GM23338 (cell line): ENCODE results near the gene MAPT. TPM values are rescaled to one million over a fixed set of nuclear protein-coding genes. Genes with fewer than 3 reads are reported as not detected.

Experiments used
- ATAC-seq: fragments of 200-7000 bp; cut with Tn5 transposase; 3 replicates; pipeline ENCODE4 v1.9.1; 2020
- DNase-seq: peaks from one replicate; pipeline ENCODE4 v3.0.0-alpha.2; 2015; ENCODE audit warnings: low spot score
- H2AFZ ChIP-seq: fragments of 200-600 bp; sonication (generic); 2 replicates; pipeline ENCODE4 v1.8.0; 2016; ENCODE audit warnings: antibody characterized with exemption, mild to moderate bottlenecking, moderate library complexity
- H3F3A ChIP-seq: fragments of 200-600 bp; sonication (generic); replicated peaks from 2 replicates; pipeline ENCODE4 v1.8.0; 2017; ENCODE audit warnings: antibody characterized with exemption, mixed run types, low read depth
- H3K27ac ChIP-seq: fragments of 200-600 bp; sonication (generic); 2 replicates; pipeline ENCODE4 v1.6.1; 2016; ENCODE audit warnings: low read depth
- H3K27me3 ChIP-seq: fragments of 200-600 bp; sonication (generic); 2 replicates; pipeline ENCODE4 v1.8.0; 2016; ENCODE audit warnings: mild to moderate bottlenecking, mixed run types, moderate library complexity; ENCODE audit not compliant: insufficient read depth
- H3K36me3 ChIP-seq: fragments of 200-600 bp; sonication (generic); 2 replicates; pipeline ENCODE4 v1.8.0; 2016; ENCODE audit warnings: mild to moderate bottlenecking; ENCODE audit not compliant: insufficient read depth
- H3K4me1 ChIP-seq: fragments of 200-600 bp; sonication (generic); 2 replicates; pipeline ENCODE4 v1.8.0; 2016; ENCODE audit warnings: mild to moderate bottlenecking, moderate library complexity; ENCODE audit not compliant: insufficient read depth
- H3K4me2 ChIP-seq: fragments of 200-600 bp; sonication (generic); 2 replicates; pipeline ENCODE4 v1.7.1; 2017; ENCODE audit warnings: mixed run types
- H3K4me3 ChIP-seq: fragments of 200-600 bp; sonication (generic); 2 replicates; pipeline ENCODE4 v1.6.1; 2016; ENCODE audit warnings: mixed run types
- H3K79me2 ChIP-seq: fragments of 200-600 bp; sonication (generic); replicated peaks from 2 replicates; pipeline ENCODE4 v1.8.0; 2017; ENCODE audit warnings: mild to moderate bottlenecking; ENCODE audit not compliant: insufficient read depth
- H3K9me2 ChIP-seq: fragments of 200-600 bp; sonication (generic); 2 replicates; pipeline ENCODE4 v1.8.0; 2017; ENCODE audit not compliant: insufficient read depth
- H4K20me1 ChIP-seq: fragments of 200-600 bp; sonication (generic); replicated peaks from 2 replicates; pipeline ENCODE4 v1.8.0; 2017; ENCODE audit warnings: mild to moderate bottlenecking; ENCODE audit not compliant: insufficient read depth
- H3K27ac Mint-ChIP-seq: 2 replicates; pipeline ENCODE4 v1.8.0; 2020; ENCODE audit warnings: inconsistent platforms, mild to moderate bottlenecking, moderate library complexity, mixed read lengths
- H3K27me3 Mint-ChIP-seq: 3 replicates; pipeline ENCODE4 v1.8.0; 2022; ENCODE audit warnings: low read depth, mild to moderate bottlenecking, moderate library complexity, mixed read lengths, inconsistent platforms; ENCODE audit not compliant: insufficient read depth, poor library complexity
- H3K36me3 Mint-ChIP-seq: 3 replicates; pipeline ENCODE4 v1.8.0; 2021; ENCODE audit warnings: low read depth, mild to moderate bottlenecking, inconsistent platforms, moderate library complexity, mixed read lengths
- H3K4me1 Mint-ChIP-seq: 3 replicates; pipeline ENCODE4 v1.8.0; 2020; ENCODE audit warnings: mild to moderate bottlenecking, inconsistent platforms, mixed read lengths
- H3K4me3 Mint-ChIP-seq: 3 replicates; pipeline ENCODE4 v1.8.0; 2021; ENCODE audit warnings: moderate library complexity, mild to moderate bottlenecking, inconsistent platforms, mixed read lengths
- H3K9me3 Mint-ChIP-seq: 3 replicates; pipeline ENCODE4 v1.8.0; 2020; ENCODE audit warnings: moderate library complexity, mild to moderate bottlenecking, inconsistent platforms, mixed read lengths
- CREB1 ChIP-seq: fragments of 250-450 bp; sonication (Bioruptor Pico); IDR thresholded peaks from 2 replicates; pipeline ENCODE4 v1.5.0; 2020; ENCODE audit warnings: low read depth, mild to moderate bottlenecking, moderate library complexity
- EZH2 ChIP-seq: fragments of 200-600 bp; sonication (generic); IDR thresholded peaks from one replicate; pipeline ENCODE4 v1.8.0; 2017; ENCODE audit warnings: antibody characterized with exemption, mild to moderate bottlenecking, low read depth; ENCODE audit not compliant: unreplicated experiment
- EZH2phosphoT487 ChIP-seq: fragments of 200-600 bp; sonication (generic); IDR thresholded peaks from one replicate; pipeline ENCODE4 v1.8.1; 2018; ENCODE audit warnings: antibody characterized with exemption; ENCODE audit not compliant: unreplicated experiment
- JUNB ChIP-seq: IDR thresholded peaks from one replicate; pipeline ENCODE4 v1.6.1; 2016; ENCODE audit warnings: antibody characterized with exemption; ENCODE audit not compliant: unreplicated experiment
- NANOG ChIP-seq: IDR thresholded peaks from 2 replicates; pipeline ENCODE4 v1.6.1; 2016; ENCODE audit warnings: antibody characterized with exemption, borderline replicate concordance
- POLR2AphosphoS5 ChIP-seq: IDR thresholded peaks from 2 replicates; pipeline ENCODE4 v1.6.1; 2016; ENCODE audit warnings: antibody characterized with exemption, low read depth
- STAT1 ChIP-seq: IDR thresholded peaks from one replicate; pipeline ENCODE4 v1.6.1; 2016; ENCODE audit warnings: antibody characterized with exemption; ENCODE audit not compliant: unreplicated experiment
- polyA plus RNA-seq: library from polyadenylated mRNA; unstranded; fragments of >200 nt; fragmentation: Nextera tagmentation; extraction: Ambion mirVana; gene quantifications from 2 replicates; pipeline ENCODE4 v1.2.1, GENCODE V29; 2016
- total RNA-seq: library from RNA; depleted of rRNA; stranded (reverse); fragments of >200 nt; shearing (Covaris generic); gene quantifications from 2 replicates; pipeline ENCODE4 v1.2.3, GENCODE V29; 2014
- TF ChIP-seq, protein P1 (sequence below): IDR thresholded peaks from 2 replicates; pipeline ENCODE4 v1.6.1; 2016; ENCODE audit warnings: antibody characterized with exemption
- TF ChIP-seq, protein P2 (sequence below): fragments of 250-450 bp; sonication (Bioruptor Pico); IDR thresholded peaks from 2 replicates; pipeline ENCODE4 v1.5.0; 2020; ENCODE audit warnings: mild to moderate bottlenecking, moderate library complexity
- TF ChIP-seq, protein P3 (sequence below), 2 experiments: fragments of 200-600 bp in 1 of 2; sonication (generic) in 1 of 2; conservative IDR thresholded peaks; 2 replicates each; pipeline versions ENCODE4 v1.5.1 to v1.6.1; 2016 to 2017; ENCODE audit warnings: antibody characterized with exemption in 2 of 2, low read depth in 2 of 2, mild to moderate bottlenecking in 2 of 2, moderate library complexity in 1 of 2

The MAPT gene
- total and polyA plus RNA-seq, 2 experiments from 2014 or later: 1.1 to 2.1 TPM

DNA sequence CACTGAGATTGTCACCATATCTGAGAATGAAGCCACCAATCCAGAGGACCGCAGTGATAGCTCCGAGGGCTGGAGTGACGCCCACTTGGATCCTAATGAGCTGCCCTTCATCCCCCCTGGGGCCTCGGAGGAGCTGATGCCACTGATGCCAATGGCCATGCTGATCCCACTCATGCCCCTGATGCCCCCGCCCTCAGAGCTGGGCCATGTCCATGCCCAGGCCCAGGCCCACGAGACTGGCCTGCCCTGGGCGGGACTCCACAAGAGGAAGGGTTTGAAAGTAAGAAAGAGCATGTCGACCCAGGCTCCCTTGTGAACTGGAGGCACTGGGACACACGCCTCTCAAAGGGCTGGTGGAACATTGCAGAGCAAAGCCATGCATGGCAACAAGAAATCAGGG lies 47.7 kb upstream of the MAPT start (continued):
- TF ChIP-seq EZH2phosphoT487 (no peak), EZH2 (no peak), CREB1 (CRISPR knock-in tag) (no peak), POLR2AphosphoS5 (no peak)

DNA sequence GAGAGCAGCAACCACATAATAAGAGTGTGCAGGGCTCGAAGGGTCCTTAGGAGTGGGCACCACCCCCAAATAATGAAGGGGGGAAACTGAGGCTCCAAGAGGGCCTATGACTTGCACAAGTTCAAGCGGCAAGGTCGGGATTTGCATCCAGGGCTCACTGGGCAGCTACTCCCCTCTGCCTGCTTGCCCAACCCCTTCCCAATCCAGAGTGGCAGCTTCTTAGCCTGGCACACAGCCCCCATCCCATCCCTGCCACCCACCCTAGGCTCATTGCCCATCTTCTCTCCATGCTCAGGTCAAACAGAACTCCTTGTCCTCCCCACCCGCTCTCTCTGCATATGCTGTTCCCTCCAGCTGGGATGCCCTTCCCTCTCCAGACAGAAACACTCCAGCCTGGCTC lies 47.3 kb upstream of the MAPT start:
- H4K20me1 ChIP-seq: no peaks in the 10 kb centered on the region
- TF ChIP-seq, protein P1, sequence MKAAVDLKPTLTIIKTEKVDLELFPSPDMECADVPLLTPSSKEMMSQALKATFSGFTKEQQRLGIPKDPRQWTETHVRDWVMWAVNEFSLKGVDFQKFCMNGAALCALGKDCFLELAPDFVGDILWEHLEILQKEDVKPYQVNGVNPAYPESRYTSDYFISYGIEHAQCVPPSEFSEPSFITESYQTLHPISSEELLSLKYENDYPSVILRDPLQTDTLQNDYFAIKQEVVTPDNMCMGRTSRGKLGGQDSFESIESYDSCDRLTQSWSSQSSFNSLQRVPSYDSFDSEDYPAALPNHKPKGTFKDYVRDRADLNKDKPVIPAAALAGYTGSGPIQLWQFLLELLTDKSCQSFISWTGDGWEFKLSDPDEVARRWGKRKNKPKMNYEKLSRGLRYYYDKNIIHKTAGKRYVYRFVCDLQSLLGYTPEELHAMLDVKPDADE: no peak
- no peak for TF ChIP-seq EZH2phosphoT487
- H3K27ac Mint-ChIP-seq: no peak overlapping the region

DNA sequence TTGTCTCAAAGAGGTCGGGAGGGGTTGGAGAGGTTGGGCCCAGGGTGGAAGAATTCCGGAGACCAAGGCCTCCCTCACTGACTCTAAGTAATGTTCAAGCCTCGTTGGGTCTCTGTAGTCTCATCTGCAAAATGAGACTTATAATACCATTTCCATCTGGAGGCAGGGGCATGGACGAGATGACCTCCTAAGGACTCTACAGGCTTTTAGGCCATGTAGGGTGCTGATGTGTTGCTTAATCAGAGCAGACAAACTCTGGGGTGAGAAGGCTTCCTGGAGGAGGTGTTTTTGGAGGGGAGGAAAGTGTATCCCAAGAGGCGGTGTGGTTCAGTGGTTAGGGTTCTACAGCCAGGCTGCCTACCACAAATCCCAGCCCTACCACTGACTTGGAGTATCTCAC lies 46.6 kb upstream of the MAPT start:
- no peaks in the 10 kb centered on the region for H3K9me2 ChIP-seq
- H3K4me3 Mint-ChIP-seq: no peak overlapping the region; the same call in 2 of the 3 replicates
- H3K27ac ChIP-seq: no peak overlapping the region
- no peaks in the 10 kb centered on the region for H3K9me3 Mint-ChIP-seq
- no peaks in the 10 kb centered on the region for H3K27me3 ChIP-seq
- H3K36me3 ChIP-seq: no peaks in the 10 kb centered on the region
- H3K27me3 Mint-ChIP-seq: peaks cover 14% of the 10 kb centered on the region
- H3K79me2 ChIP-seq: no peaks in the 10 kb centered on the region
- ATAC-seq (no peak), DNase-seq (no peak)
- H3K27ac Mint-ChIP-seq: no peak overlapping the region
- no peaks in the 10 kb centered on the region for H3K4me1 Mint-ChIP-seq
- H3K4me3 ChIP-seq: no peak overlapping the region
- H3K4me1 ChIP-seq: no peaks in the 10 kb centered on the region
- H2AFZ ChIP-seq: no peak overlapping the region
- H3K4me2 ChIP-seq: no peak overlapping the region
- H3K36me3 Mint-ChIP-seq: no peaks in the 10 kb centered on the region
- no peaks in the 10 kb centered on the region for H3F3A ChIP-seq
- H4K20me1 ChIP-seq: no peaks in the 10 kb centered on the region
- TF ChIP-seq, protein P1: no peak
- no peak for TF ChIP-seq JUNB
- TF ChIP-seq, protein P2, sequence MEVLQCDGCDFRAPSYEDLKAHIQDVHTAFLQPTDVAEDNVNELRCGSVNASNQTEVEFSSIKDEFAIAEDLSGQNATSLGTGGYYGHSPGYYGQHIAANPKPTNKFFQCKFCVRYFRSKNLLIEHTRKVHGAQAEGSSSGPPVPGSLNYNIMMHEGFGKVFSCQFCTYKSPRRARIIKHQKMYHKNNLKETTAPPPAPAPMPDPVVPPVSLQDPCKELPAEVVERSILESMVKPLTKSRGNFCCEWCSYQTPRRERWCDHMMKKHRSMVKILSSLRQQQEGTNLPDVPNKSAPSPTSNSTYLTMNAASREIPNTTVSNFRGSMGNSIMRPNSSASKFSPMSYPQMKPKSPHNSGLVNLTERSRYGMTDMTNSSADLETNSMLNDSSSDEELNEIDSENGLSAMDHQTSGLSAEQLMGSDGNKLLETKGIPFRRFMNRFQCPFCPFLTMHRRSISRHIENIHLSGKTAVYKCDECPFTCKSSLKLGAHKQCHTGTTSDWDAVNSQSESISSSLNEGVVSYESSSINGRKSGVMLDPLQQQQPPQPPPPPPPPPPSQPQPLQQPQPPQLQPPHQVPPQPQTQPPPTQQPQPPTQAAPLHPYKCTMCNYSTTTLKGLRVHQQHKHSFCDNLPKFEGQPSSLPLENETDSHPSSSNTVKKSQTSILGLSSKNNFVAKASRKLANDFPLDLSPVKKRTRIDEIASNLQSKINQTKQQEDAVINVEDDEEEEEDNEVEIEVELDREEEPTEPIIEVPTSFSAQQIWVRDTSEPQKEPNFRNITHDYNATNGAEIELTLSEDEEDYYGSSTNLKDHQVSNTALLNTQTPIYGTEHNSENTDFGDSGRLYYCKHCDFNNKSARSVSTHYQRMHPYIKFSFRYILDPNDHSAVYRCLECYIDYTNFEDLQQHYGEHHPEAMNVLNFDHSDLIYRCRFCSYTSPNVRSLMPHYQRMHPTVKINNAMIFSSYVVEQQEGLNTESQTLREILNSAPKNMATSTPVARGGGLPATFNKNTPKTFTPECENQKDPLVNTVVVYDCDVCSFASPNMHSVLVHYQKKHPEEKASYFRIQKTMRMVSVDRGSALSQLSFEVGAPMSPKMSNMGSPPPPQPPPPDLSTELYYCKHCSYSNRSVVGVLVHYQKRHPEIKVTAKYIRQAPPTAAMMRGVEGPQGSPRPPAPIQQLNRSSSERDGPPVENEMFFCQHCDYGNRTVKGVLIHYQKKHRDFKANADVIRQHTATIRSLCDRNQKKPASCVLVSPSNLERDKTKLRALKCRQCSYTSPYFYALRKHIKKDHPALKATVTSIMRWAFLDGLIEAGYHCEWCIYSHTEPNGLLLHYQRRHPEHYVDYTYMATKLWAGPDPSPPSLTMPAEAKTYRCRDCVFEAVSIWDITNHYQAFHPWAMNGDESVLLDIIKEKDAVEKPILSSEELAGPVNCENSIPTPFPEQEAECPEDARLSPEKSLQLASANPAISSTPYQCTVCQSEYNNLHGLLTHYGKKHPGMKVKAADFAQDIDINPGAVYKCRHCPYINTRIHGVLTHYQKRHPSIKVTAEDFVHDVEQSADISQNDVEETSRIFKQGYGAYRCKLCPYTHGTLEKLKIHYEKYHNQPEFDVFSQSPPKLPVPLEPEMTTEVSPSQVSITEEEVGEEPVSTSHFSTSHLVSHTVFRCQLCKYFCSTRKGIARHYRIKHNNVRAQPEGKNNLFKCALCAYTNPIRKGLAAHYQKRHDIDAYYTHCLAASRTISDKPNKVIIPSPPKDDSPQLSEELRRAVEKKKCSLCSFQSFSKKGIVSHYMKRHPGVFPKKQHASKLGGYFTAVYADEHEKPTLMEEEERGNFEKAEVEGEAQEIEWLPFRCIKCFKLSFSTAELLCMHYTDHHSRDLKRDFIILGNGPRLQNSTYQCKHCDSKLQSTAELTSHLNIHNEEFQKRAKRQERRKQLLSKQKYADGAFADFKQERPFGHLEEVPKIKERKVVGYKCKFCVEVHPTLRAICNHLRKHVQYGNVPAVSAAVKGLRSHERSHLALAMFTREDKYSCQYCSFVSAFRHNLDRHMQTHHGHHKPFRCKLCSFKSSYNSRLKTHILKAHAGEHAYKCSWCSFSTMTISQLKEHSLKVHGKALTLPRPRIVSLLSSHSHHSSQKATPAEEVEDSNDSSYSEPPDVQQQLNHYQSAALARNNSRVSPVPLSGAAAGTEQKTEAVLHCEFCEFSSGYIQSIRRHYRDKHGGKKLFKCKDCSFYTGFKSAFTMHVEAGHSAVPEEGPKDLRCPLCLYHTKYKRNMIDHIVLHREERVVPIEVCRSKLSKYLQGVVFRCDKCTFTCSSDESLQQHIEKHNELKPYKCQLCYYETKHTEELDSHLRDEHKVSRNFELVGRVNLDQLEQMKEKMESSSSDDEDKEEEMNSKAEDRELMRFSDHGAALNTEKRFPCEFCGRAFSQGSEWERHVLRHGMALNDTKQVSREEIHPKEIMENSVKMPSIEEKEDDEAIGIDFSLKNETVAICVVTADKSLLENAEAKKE (CRISPR knock-in tag): no peak
- no peak for TF ChIP-seq EZH2phosphoT487
- no peak for TF ChIP-seq STAT1
- no peak for TF ChIP-seq NANOG
- TF ChIP-seq, protein P3, sequence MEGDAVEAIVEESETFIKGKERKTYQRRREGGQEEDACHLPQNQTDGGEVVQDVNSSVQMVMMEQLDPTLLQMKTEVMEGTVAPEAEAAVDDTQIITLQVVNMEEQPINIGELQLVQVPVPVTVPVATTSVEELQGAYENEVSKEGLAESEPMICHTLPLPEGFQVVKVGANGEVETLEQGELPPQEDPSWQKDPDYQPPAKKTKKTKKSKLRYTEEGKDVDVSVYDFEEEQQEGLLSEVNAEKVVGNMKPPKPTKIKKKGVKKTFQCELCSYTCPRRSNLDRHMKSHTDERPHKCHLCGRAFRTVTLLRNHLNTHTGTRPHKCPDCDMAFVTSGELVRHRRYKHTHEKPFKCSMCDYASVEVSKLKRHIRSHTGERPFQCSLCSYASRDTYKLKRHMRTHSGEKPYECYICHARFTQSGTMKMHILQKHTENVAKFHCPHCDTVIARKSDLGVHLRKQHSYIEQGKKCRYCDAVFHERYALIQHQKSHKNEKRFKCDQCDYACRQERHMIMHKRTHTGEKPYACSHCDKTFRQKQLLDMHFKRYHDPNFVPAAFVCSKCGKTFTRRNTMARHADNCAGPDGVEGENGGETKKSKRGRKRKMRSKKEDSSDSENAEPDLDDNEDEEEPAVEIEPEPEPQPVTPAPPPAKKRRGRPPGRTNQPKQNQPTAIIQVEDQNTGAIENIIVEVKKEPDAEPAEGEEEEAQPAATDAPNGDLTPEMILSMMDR (conservative IDR thresholded peaks at IDR 0.05; ENCODE audit: low read depth in 2 of 2): no peak

More for the DNA sequence above, 47.3 kb upstream of the MAPT start:
- Mint-ChIP-seq H3K36me3 (no peaks in the 10 kb centered on the region), H3K4me3 (no peak overlapping the region), H3K4me1 (no peaks in the 10 kb centered on the region), H3K9me3 (no peaks in the 10 kb centered on the region), H3K27me3 (peaks cover 14% of the 10 kb centered on the region)
- no peak overlapping the region for H3K27ac ChIP-seq
- no peaks in the 10 kb centered on the region for H3K27me3 ChIP-seq
- DNase-seq: no peak
- no peak overlapping the region for H2AFZ ChIP-seq
- no peaks in the 10 kb centered on the region for H3K4me1 ChIP-seq
- ATAC-seq: no peak
- H3K36me3 ChIP-seq: no peaks in the 10 kb centered on the region
- H3F3A ChIP-seq: no peaks in the 10 kb centered on the region
- no peaks in the 10 kb centered on the region for H3K79me2 ChIP-seq
- H3K4me3 ChIP-seq: no peak overlapping the region
- H3K4me2 ChIP-seq: no peak overlapping the region
- no peaks in the 10 kb centered on the region for H3K9me2 ChIP-seq
